Large intestine (tissue), 3 donors: ENCODE measurements around the gene TAF13. TPM values are rescaled to one million over a fixed set of nuclear protein-coding genes. Genes with fewer than 3 reads are reported as not detected.
"Not testable (repeated sequence)": the region's sequence is repeated elsewhere in the genome, so short reads cannot be mapped to it uniquely, and the experiment has no call there.

Source experiments
- DNase-seq, 2 donors: peaks; one replicate each; pipeline versions ENCODE4 v3.0.0 to v3.0.0-alpha.2; 2013
- H3K27ac ChIP-seq: one replicate; pipeline ENCODE4 v1.5.1; 2013; ENCODE audit warnings: low read length
- H3K27me3 ChIP-seq: 2 replicates; pipeline ENCODE4 v1.6.1; 2013; ENCODE audit warnings: low read length; ENCODE audit not compliant: control insufficient read depth, insufficient read depth
- H3K36me3 ChIP-seq: 2 replicates; pipeline ENCODE4 v1.6.1; 2013; ENCODE audit warnings: low read length; ENCODE audit not compliant: control insufficient read depth, insufficient read depth
- H3K4me1 ChIP-seq: one replicate; pipeline ENCODE4 v1.6.1; 2013; ENCODE audit warnings: low read length; ENCODE audit not compliant: control insufficient read depth, insufficient read depth
- H3K4me3 ChIP-seq: one replicate; pipeline ENCODE4 v1.5.1; 2013; ENCODE audit warnings: low read length
- H3K9me3 ChIP-seq: one replicate; pipeline ENCODE4 v1.6.1; 2013; ENCODE audit warnings: mild to moderate bottlenecking, low read depth, low read length, moderate library complexity; ENCODE audit not compliant: control insufficient read depth
- WGBS: methylation state at CpG from one replicate; pipeline ENCODE4 v1.1.5; 2013; ENCODE audit warnings: low lambda C conversion rate; ENCODE audit not compliant: insufficient coverage; 5-methylcytosine and 5-hydroxymethylcytosine counted together
- polyA plus RNA-seq: library from polyadenylated mRNA; unstranded; fragments of 120-200 nt; gene quantifications from one replicate; pipeline ENCODE4 v1.2.1, GENCODE V29; 2013

TAF13 gene
- polyA plus RNA-seq, 1 donor: 43.0 TPM

- Histone ChIP-seq H3K9me3 (no peaks in the 10 kb centered on the region), H3K4me3 (no peak overlapping the region), H3K4me1 (peaks cover 6% of the 10 kb centered on the region), H3K27ac (no peak overlapping the region), H3K27me3 (no peaks in the 10 kb centered on the region), H3K36me3 (no peaks in the 10 kb centered on the region)
- no peak for DNase-seq
- 100% methylated on average over 1 of the region's 2 CpGs for WGBS
These were observed 3.4 kb upstream of the TAF13 start for GRCh38 chr1:109079240-109079622.

GRCh38 chr1:109078317-109078716 lies 2.5 kb upstream of the TAF13 start:
- Histone ChIP-seq H3K9me3 (peaks cover 6% of the 10 kb centered on the region), H3K27ac (no peak overlapping the region), H3K27me3 (no peaks in the 10 kb centered on the region), H3K4me1 (peaks cover 6% of the 10 kb centered on the region), H3K36me3 (peaks cover 3% of the 10 kb centered on the region), H3K4me3 (no peak overlapping the region)
- no CpG with 5 or more reads among the region's 1 CpG for WGBS
- no peak for DNase-seq

- Histone ChIP-seq H3K36me3 (peaks cover 16% of the 10 kb centered on the region), H3K4me1 (no peaks in the 10 kb centered on the region), H3K27ac (no peak overlapping the region), H3K27me3 (no peaks in the 10 kb centered on the region), H3K4me3 (no peak overlapping the region), H3K9me3 (peaks cover 6% of the 10 kb centered on the region)
- 100% methylated on average over 1 of the region's 1 CpG for WGBS
- DNase-seq: no peak
These were observed 6.5 kb downstream of the TAF13 start for GRCh38 chr1:109069294-109069693.

- H3K4me1 ChIP-seq: no peaks in the 10 kb centered on the region
- DNase-seq: no peak
- no peaks in the 10 kb centered on the region for H3K9me3 ChIP-seq
- no peaks in the 10 kb centered on the region for H3K27me3 ChIP-seq
- peaks cover 14% of the 10 kb centered on the region for H3K36me3 ChIP-seq
- H3K27ac ChIP-seq: no peak overlapping the region
- H3K4me3 ChIP-seq: no peak overlapping the region
- 70% methylated on average over 4 of the region's 8 CpGs for WGBS
These were observed 7.9 kb downstream of the TAF13 start for GRCh38 chr1:109067883-109068282.

GRCh38 chr1:109065137-109065536 lies 10.7 kb downstream of the TAF13 start:
- H3K4me3 ChIP-seq: no peak overlapping the region
- H3K36me3 ChIP-seq: peaks cover 12% of the 10 kb centered on the region
- WGBS: no CpG with 5 or more reads among the region's 3 CpGs
- H3K27me3 ChIP-seq: no peaks in the 10 kb centered on the region
- H3K4me1 ChIP-seq: no peaks in the 10 kb centered on the region
- no peak for DNase-seq
- H3K9me3 ChIP-seq: no peaks in the 10 kb centered on the region
- no peak overlapping the region for H3K27ac ChIP-seq

- no peak overlapping the region for H3K4me3 ChIP-seq
- H3K4me1 ChIP-seq: no peaks in the 10 kb centered on the region
- H3K27ac ChIP-seq: no peak overlapping the region
- no peaks in the 10 kb centered on the region for H3K27me3 ChIP-seq
- no peak for DNase-seq
- H3K36me3 ChIP-seq: peaks cover 6% of the 10 kb centered on the region
- no peaks in the 10 kb centered on the region for H3K9me3 ChIP-seq
- WGBS: no CpG with 5 or more reads among the region's 4 CpGs
These were observed 14.6 kb downstream of the TAF13 start for GRCh38 chr1:109061183-109061582.

- H3K4me1 ChIP-seq: no peaks in the 10 kb centered on the region
- 83% methylated on average over 1 of the region's 7 CpGs for WGBS
- H3K4me3 ChIP-seq: no peak overlapping the region
- no peaks in the 10 kb centered on the region for H3K27me3 ChIP-seq
- DNase-seq: no peak
- peaks cover 5% of the 10 kb centered on the region for H3K36me3 ChIP-seq
- no peak overlapping the region for H3K27ac ChIP-seq
- H3K9me3 ChIP-seq: no peaks in the 10 kb centered on the region
These were observed 15.1 kb downstream of the TAF13 start for GRCh38 chr1:109060707-109061106.

- Histone ChIP-seq H3K27me3 (no peaks in the 10 kb centered on the region), H3K36me3 (peaks cover under 1% of the 10 kb centered on the region), H3K27ac (no peak overlapping the region), H3K4me1 (no peaks in the 10 kb centered on the region), H3K9me3 (no peaks in the 10 kb centered on the region), H3K4me3 (no peak overlapping the region)
- DNase-seq: no peak
These were observed 16.8 kb downstream of the TAF13 start for GRCh38 chr1:109059026-109059425.

GRCh38 chr1:109056064-109056463 lies 19.7 kb downstream of the TAF13 start:
- no peaks in the 10 kb centered on the region for H3K36me3 ChIP-seq

GRCh38 chr1:109052145-109052544 lies 23.7 kb downstream of the TAF13 start:
- not testable (repeated sequence) for H3K27ac ChIP-seq, H3K27me3 ChIP-seq, H3K9me3 ChIP-seq, H3K36me3 ChIP-seq, H3K4me1 ChIP-seq, DNase-seq, H3K4me3 ChIP-seq
- WGBS: no CpG with 5 or more reads among the region's 3 CpGs

More at GRCh38 chr1:109056064-109056463, 19.7 kb downstream of the TAF13 start:
- H3K27me3 ChIP-seq: no peaks in the 10 kb centered on the region
- DNase-seq: no peak
- no peak overlapping the region for H3K27ac ChIP-seq
- H3K4me3 ChIP-seq: no peak overlapping the region
- peaks cover 3% of the 10 kb centered on the region for H3K9me3 ChIP-seq
- no peaks in the 10 kb centered on the region for H3K4me1 ChIP-seq
- WGBS: 80% methylated on average over 1 of the region's 3 CpGs

GRCh38 chr1:109050228-109050995 lies 25.4 kb downstream of the TAF13 start:
- peaks cover 3% of the 10 kb centered on the region for H3K27me3 ChIP-seq
- H3K4me3 ChIP-seq: no peak overlapping the region
- WGBS: no CpG with 5 or more reads among the region's 7 CpGs
- H3K36me3 ChIP-seq: no peaks in the 10 kb centered on the region
- H3K9me3 ChIP-seq: peaks cover 3% of the 10 kb centered on the region
- no peak overlapping the region for H3K27ac ChIP-seq
- DNase-seq: no peak
- no peaks in the 10 kb centered on the region for H3K4me1 ChIP-seq
